Esophagus (tissue), 2 donors: Measurements from ENCODE around the gene FBN2. TPM values are rescaled to one million over a fixed set of nuclear protein-coding genes. Genes with fewer than 3 reads are reported as not detected.
"Not testable (repeated sequence)": the region's sequence is repeated elsewhere in the genome, so short reads cannot be mapped to it uniquely, and the experiment has no call there.

ENCODE experiments used
- H3K27ac ChIP-seq, 2 donors: one replicate each; pipeline ENCODE4 v1.5.1; 2013; ENCODE audit warnings: low read depth in 2 of 2, mild to moderate bottlenecking in 2 of 2, inconsistent platforms in 1 of 2, low read length in 1 of 2, moderate library complexity in 1 of 2
- H3K27me3 ChIP-seq, 2 donors: one replicate each; pipeline ENCODE4 v1.6.1; 2013; ENCODE audit warnings: low read length in 2 of 2, control low read depth in 1 of 2, mild to moderate bottlenecking in 1 of 2; ENCODE audit not compliant: insufficient read depth in 2 of 2, control insufficient read depth in 1 of 2
- H3K36me3 ChIP-seq, 2 donors: one replicate each; pipeline ENCODE4 v1.6.1; 2013; ENCODE audit warnings: low read length in 1 of 2; ENCODE audit not compliant: control insufficient read depth in 2 of 2, insufficient read depth in 2 of 2
- H3K4me1 ChIP-seq, 2 donors: one replicate each; pipeline ENCODE4 v1.6.1; 2013; ENCODE audit warnings: low read length in 1 of 2; ENCODE audit not compliant: control insufficient read depth in 2 of 2, insufficient read depth in 2 of 2
- H3K4me3 ChIP-seq, 2 donors: one replicate each; pipeline ENCODE4 v1.5.1; 2013; ENCODE audit warnings: low read length in 2 of 2, mild to moderate bottlenecking in 2 of 2, low read depth in 1 of 2, moderate library complexity in 1 of 2
- H3K9me3 ChIP-seq, 2 donors: one replicate each; pipeline ENCODE4 v1.6.1; 2013; ENCODE audit warnings: mild to moderate bottlenecking in 2 of 2, low read depth in 1 of 2, low read length in 1 of 2, moderate library complexity in 1 of 2; ENCODE audit not compliant: control insufficient read depth in 2 of 2, insufficient read depth in 1 of 2
- WGBS, 2 donors: extraction: QIAGEN DNeasy Blood & Tissue Kit; methylation state at CpG; one replicate each; pipeline ENCODE4 v1.1.7; 2013; 5-methylcytosine and 5-hydroxymethylcytosine counted together
- polyA plus RNA-seq, 2 donors: library from polyadenylated mRNA; stranded (reverse); fragments of 200-250 nt; gene quantifications; one replicate each; pipeline ENCODE4 v1.2.3, GENCODE V29; 2013
- donor health status: healthy with polysubstance abuse.
- donor health status: Bipolar disorder and iron deficiency.

FBN2 gene
- polyA plus RNA-seq, 2 donors = 0.09 to 0.14 TPM

DNA sequence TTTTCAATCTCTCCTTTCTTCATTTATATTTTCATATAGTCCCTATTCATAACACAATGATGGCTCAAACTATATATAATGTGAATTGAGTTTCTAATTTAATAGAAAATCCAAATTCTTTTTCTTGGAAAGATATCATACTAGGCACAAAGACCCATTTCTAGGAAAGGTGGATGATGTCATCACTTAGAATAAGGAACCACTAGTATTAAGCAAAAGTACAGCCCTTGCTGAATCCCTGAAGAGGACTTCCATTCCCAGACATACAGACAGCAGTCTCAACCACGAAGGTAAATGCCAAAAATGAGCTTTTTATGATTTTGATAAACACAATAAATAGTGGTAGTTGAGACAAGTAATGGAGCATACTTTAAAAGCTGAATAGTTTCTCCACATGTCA, 210.0 kb downstream of the FBN2 start:
- H3K4me1 ChIP-seq = no peaks in the 10 kb centered on the region
- H3K4me3 ChIP-seq = no peak overlapping the region
- H3K27ac ChIP-seq = no peak overlapping the region
- H3K9me3 ChIP-seq = peaks cover 2 to 4% of the 10 kb centered on the region in 2 donors
- no peaks in the 10 kb centered on the region for H3K36me3 ChIP-seq
- 24 to 26% methylated on average over 1 of the region's 1 CpG for WGBS, 2 donors
- H3K27me3 ChIP-seq = no peaks in the 10 kb centered on the region

DNA sequence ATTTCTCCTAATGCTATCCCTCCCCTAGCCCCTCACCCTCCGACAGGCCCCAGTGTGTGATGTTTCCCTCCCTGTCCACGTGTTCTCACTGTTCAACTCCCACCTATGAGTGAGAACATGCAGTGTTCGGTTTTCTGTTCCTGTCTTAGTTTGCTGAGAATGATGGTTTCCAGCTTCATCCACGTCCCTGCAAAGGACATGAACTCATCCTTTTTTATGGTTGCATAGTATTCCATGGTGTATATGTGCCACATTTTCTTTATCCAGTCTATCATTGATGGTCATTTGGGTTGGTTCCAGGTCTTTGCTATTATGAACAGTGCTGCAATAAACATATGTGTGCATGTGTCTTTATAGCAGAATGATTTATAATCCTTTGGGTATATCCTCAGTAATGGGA, 216.6 kb downstream of the FBN2 start:
- WGBS, 2 donors = 88 to 90% methylated on average over 4 of the region's 4 CpGs

DNA sequence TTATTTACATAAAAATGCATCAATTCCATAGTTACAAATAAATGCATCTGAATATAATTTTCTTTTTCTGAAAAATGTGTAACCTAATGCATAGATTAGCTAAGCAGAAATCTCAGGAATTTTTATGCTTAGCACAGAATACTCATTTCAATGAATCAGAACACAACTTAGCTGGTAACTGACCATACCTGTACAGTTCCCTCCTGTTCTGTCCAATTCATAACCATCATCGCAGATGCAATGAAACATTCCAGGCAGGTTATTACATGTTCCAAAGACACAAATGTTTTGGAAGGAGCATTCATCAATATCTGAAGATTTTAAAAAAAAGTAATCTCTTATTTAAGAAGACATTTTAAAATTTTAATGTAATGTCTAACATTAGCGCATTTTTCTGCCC, 219.4 kb downstream of the FBN2 start:
- H3K27me3 ChIP-seq = no peaks in the 10 kb centered on the region
- H3K4me1 ChIP-seq = no peaks in the 10 kb centered on the region
- no peak overlapping the region for H3K27ac ChIP-seq
- no peaks in the 10 kb centered on the region for H3K9me3 ChIP-seq
- WGBS, 2 donors = 74 to 82% methylated on average over 2 of the region's 2 CpGs
- H3K4me3 ChIP-seq = no peak overlapping the region
- H3K36me3 ChIP-seq = no peaks in the 10 kb centered on the region

More for the DNA sequence above, 216.6 kb downstream of the FBN2 start:
- not testable (repeated sequence) for H3K4me3 ChIP-seq, H3K4me1 ChIP-seq, H3K9me3 ChIP-seq, H3K36me3 ChIP-seq, H3K27me3 ChIP-seq, H3K27ac ChIP-seq

DNA sequence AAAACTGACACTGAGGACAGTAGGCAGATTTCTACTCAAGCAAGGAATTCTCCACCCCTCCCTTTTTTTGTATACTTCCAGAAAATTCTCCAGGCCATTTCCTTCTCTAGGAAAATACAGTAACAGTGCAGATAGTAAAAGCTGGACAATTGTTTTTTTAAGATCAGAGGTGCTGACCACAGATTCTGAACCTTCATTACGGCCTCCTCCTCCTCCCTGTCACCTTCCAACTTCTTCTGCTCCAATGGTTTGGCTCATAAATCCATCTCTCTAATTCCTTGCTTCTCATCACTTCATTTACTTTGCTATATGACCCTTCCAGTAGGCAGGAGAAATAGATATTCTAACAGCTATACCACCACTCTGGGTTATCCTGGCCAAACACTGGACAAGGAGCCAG, 220.6 kb downstream of the FBN2 start:
- H3K9me3 ChIP-seq = no peaks in the 10 kb centered on the region
- 88 to 96% methylated on average over 1 of the region's 1 CpG for WGBS, 2 donors

DNA sequence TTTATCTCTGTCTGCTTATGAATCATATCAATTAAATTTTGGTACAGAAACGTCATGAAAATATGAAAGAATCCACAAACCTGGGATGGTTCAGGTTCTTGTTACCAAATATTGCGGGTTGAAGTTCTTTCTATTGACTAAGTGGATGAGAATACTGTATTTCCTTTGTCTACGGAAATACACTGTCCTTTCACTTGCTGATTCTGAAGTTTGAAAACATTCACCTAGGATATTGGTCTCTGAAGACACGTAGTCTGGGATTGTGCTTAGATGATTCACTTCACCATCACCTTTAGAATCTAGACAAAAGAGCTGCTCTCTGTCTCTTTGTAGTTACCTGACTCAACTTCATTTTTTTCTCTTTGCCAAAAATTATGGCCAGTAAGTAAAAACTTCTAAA, 222.4 kb downstream of the FBN2 start:
- no peaks in the 10 kb centered on the region for H3K4me1 ChIP-seq
- 76 to 80% methylated on average over 4 of the region's 4 CpGs for WGBS, 2 donors
- H3K36me3 ChIP-seq = no peaks in the 10 kb centered on the region
- H3K9me3 ChIP-seq = no peaks in the 10 kb centered on the region
- no peak overlapping the region for H3K4me3 ChIP-seq
- H3K27ac ChIP-seq = no peak overlapping the region
- H3K27me3 ChIP-seq = no peaks in the 10 kb centered on the region

More for the DNA sequence above, 220.6 kb downstream of the FBN2 start:
- Histone ChIP-seq H3K27me3 (no peaks in the 10 kb centered on the region), H3K36me3 (no peaks in the 10 kb centered on the region), H3K4me3 (no peak overlapping the region), H3K27ac (no peak overlapping the region), H3K4me1 (no peaks in the 10 kb centered on the region)

DNA sequence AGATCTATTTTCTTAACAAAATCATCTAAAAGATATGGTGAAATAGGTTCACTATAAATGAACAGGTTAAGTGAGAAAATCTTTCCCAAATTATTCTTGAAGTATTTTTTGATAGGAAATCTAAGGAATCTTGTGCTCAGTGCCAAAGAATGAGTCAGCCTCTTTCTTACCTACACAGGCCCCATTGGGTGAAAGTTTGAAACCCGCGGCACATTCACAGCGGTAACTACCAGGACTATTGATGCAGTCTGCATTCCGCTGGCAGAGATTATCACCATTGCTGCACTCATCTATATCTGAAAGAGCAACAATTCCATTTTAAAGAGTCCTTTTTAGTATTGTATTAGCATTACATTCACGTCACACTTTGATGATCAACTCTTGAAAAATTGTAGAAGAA, 232.7 kb downstream of the FBN2 start:
- Histone ChIP-seq H3K4me1 (no peaks in the 10 kb centered on the region), H3K27ac (no peak overlapping the region), H3K9me3 (no peaks in the 10 kb centered on the region), H3K27me3 (no peaks in the 10 kb centered on the region), H3K4me3 (no peak overlapping the region), H3K36me3 (no peaks in the 10 kb centered on the region)
- 95 to 97% methylated on average over 5 of the region's 5 CpGs for WGBS, 2 donors

DNA sequence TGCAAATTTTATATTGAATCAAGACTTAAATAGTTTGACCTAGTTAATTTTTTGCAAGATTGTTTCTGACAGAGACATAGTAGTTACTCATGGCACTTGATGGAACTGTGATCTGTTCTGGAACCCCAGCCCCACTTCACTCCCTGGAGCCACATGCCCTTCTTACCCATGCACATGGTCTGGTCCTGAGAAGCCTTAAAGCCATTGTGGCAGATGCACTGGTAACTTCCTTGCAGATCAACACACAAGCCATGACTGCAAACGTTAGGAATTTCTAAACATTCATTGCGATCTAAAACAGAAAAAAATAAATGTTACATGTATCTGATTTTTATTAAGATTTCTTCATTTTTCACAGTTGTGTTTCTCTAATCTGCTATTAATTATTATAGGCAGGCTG, 233.3 kb downstream of the FBN2 start:
- WGBS, 2 donors = 73 to 82% methylated on average over 2 of the region's 2 CpGs
- H3K9me3 ChIP-seq = no peaks in the 10 kb centered on the region
- no peaks in the 10 kb centered on the region for H3K4me1 ChIP-seq
- no peak overlapping the region for H3K4me3 ChIP-seq
- H3K27ac ChIP-seq = no peak overlapping the region
- H3K36me3 ChIP-seq = no peaks in the 10 kb centered on the region
- no peaks in the 10 kb centered on the region for H3K27me3 ChIP-seq

DNA sequence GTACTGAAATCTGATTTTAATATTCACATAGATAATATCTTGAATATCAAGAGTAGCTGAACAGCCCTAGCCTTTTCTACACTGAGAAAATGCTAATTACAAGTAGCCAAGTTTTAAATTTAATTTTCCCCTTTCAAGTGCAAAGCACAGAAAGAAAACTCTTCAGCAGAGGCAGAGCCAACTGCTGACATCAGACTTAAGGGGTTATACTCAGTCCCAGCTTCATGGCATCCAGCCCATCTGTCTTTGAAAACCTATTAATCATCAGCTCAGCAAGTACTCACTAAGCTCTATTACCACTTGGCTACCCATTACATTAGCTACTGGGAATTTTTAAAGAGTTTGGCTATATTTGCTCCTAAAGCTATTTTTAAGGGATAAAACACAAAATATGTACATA, 234.0 kb downstream of the FBN2 start:
- Histone ChIP-seq H3K4me1 (no peaks in the 10 kb centered on the region), H3K27ac (no peak overlapping the region), H3K36me3 (no peaks in the 10 kb centered on the region), H3K27me3 (no peaks in the 10 kb centered on the region), H3K4me3 (no peak overlapping the region), H3K9me3 (no peaks in the 10 kb centered on the region)

DNA sequence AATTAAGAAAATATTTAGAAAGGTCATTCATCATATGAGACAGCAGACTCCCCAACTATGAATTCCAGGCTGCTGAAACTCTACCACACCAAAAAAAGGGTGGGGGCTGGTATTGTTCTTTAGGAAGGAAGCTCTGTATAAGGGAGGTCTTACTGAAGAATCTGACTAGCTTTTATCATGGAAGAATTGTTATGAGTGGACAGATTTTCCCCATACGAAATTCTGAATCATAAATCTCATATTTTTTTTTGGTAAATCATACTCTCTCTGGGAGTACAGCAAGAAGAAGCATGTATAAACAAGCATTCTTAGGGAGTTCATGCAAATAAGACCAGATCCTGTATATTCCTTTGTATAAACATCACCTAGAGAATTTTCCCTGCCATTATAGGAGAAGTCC, 234.5 kb downstream of the FBN2 start:
- no peak overlapping the region for H3K27ac ChIP-seq
- no peaks in the 10 kb centered on the region for H3K9me3 ChIP-seq
- H3K4me3 ChIP-seq = no peak overlapping the region
- H3K27me3 ChIP-seq = no peaks in the 10 kb centered on the region
- no peaks in the 10 kb centered on the region for H3K36me3 ChIP-seq
- no peaks in the 10 kb centered on the region for H3K4me1 ChIP-seq
- 11 to 25% methylated on average over 1 of the region's 1 CpG for WGBS, 2 donors

DNA sequence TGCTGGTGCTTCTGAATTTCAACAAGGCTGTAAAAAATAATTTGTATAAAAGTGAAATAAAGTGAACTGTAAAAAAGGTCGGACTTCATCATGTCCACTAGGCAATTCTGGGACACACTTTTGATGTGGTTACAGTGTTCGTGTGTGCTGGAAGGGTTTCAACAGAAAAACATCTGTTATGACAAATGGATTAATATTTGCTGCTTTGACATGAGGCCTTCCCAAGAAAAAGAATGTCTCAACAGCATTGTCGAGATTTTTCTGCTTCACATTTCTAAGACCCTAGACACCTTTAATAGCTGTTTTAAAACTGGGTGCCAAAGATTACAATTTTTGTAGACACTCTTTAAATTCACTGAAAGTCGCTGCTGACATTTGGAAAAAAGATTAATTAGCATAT, 237.9 kb downstream of the FBN2 start:
- no peaks in the 10 kb centered on the region for H3K36me3 ChIP-seq
- no peak overlapping the region for H3K27ac ChIP-seq
- H3K9me3 ChIP-seq = no peaks in the 10 kb centered on the region
- H3K4me3 ChIP-seq = no peak overlapping the region
- WGBS, 2 donors = 59 to 60% methylated on average over 4 of the region's 4 CpGs
- no peaks in the 10 kb centered on the region for H3K27me3 ChIP-seq
- no peaks in the 10 kb centered on the region for H3K4me1 ChIP-seq
